GM12878 (cell line): Measurements from ENCODE around the gene BICD1. TPM values are rescaled to one million over a fixed set of nuclear protein-coding genes. Genes with fewer than 3 reads are reported as not detected.

ENCODE experiments used
- ATAC-seq: fragments of 200-7000 bp; cut with Tn5 transposase; 3 replicates; pipeline ENCODE4 v1.9.1; 2020; ENCODE audit warnings: mild to moderate bottlenecking, moderate library complexity
- BruUV-seq: library from RNA; stranded (reverse); fragments of 400-500 nt; replicated peaks from 2 replicates; lab custom pipeline; 2021; lab: Mats Ljungman, UMichigan
- CTCF ChIA-PET: fragments of 300-600 bp; sonication (Branson Sonifier 250); formaldehyde crosslinking; extraction: SDS; loops from one replicate; lab custom pipeline; 2021; ENCODE audit warnings: inconsistent platforms; lab: Yijun Ruan, JAX
- POLR2A ChIA-PET: fragments of 350-600 bp; formaldehyde crosslinking; extraction: SDS; loops from one replicate; lab custom pipeline; 2021; ENCODE audit warnings: inconsistent platforms; lab: Charles Lee
- RAD21 ChIA-PET: fragments of 300-600 bp; sonication (Branson Sonifier 250); formaldehyde crosslinking; loops from one replicate; lab custom pipeline; 2023; ENCODE audit warnings: antibody characterized with exemption; ENCODE audit not compliant: unreplicated experiment; lab: Charles Lee
- SMC1A ChIA-PET: fragments of 300-600 bp; sonication (Branson Sonifier 250); formaldehyde crosslinking; loops from one replicate; lab custom pipeline; 2023; ENCODE audit not compliant: unreplicated experiment, uncharacterized antibody; lab: Charles Lee
- DNase-seq: peaks from one replicate; pipeline ENCODE4 v3.0.0-alpha.2; 2011; ENCODE audit warnings: low read depth, low spot score
- FAIRE-seq: peaks from 3 replicates; lab custom pipeline; 2011; peaks lifted over from hg19 to GRCh38; lab: Jason Lieb, UNC
- H2AFZ ChIP-seq: 2 replicates; pipeline ENCODE4 v1.6.0; 2011; ENCODE audit warnings: low read depth, low read length, control low read depth; ENCODE audit not compliant: control insufficient read depth
- H3K27ac ChIP-seq: 2 replicates; pipeline ENCODE4 v1.5.1; 2011; ENCODE audit warnings: control low read depth; ENCODE audit not compliant: control insufficient read depth, insufficient read depth
- H3K27me3 ChIP-seq, 2 experiments: replicated peaks in 1 of 2; 2 replicates each; pipeline versions ENCODE4 v1.6.0 to v1.6.1; 2011; ENCODE audit warnings: low read length in 1 of 2; ENCODE audit not compliant: control insufficient read depth in 2 of 2, insufficient read depth in 2 of 2
- H3K36me3 ChIP-seq, 2 experiments: 2 replicates each; pipeline ENCODE4 v1.5.1; 2011; ENCODE audit warnings: low read length in 1 of 2; ENCODE audit not compliant: control insufficient read depth in 2 of 2, insufficient read depth in 2 of 2
- H3K4me1 ChIP-seq: 2 replicates; pipeline ENCODE4 v1.6.1; 2011; ENCODE audit warnings: mild to moderate bottlenecking, low read length, moderate library complexity, mixed read lengths; ENCODE audit not compliant: control insufficient read depth, insufficient read depth
- H3K4me2 ChIP-seq: 2 replicates; pipeline ENCODE4 v1.6.0; 2011; ENCODE audit warnings: control low read depth; ENCODE audit not compliant: control insufficient read depth, insufficient read depth
- H3K4me3 ChIP-seq: fragments of 200-600 bp; sonication (generic); 2 replicates; pipeline ENCODE4 v1.5.1; 2016
- H3K79me2 ChIP-seq: 2 replicates; pipeline ENCODE4 v1.6.0; 2011; ENCODE audit warnings: low read length; ENCODE audit not compliant: control insufficient read depth, insufficient read depth
- H3K9ac ChIP-seq: 2 replicates; pipeline ENCODE4 v1.8.0; 2011; ENCODE audit warnings: low read length, control low read depth, mixed read lengths; ENCODE audit not compliant: control insufficient read depth, insufficient read depth
- H3K9me3 ChIP-seq: replicated peaks from 3 replicates; pipeline ENCODE4 v1.5.1; 2011; ENCODE audit warnings: mild to moderate bottlenecking, low read length; ENCODE audit not compliant: control insufficient read depth, insufficient read depth
- H4K20me1 ChIP-seq: 2 replicates; pipeline ENCODE4 v1.6.0; 2011; ENCODE audit not compliant: control insufficient read depth, insufficient read depth
- CBX5 ChIP-seq: sonication (generic); IDR thresholded peaks from 2 replicates; pipeline ENCODE4 v1.6.1; 2016; ENCODE audit warnings: low read depth, moderate library complexity, mild to moderate bottlenecking, inconsistent platforms
- LARP7 ChIP-seq: fragments of 450-650 bp; IDR thresholded peaks from 2 replicates; pipeline ENCODE4 v1.6.1; 2017; ENCODE audit warnings: mild to moderate bottlenecking
- NFIC ChIP-seq: IDR thresholded peaks from 2 replicates; pipeline ENCODE4 v1.6.1; 2012; ENCODE audit warnings: low read depth, mild to moderate bottlenecking, inconsistent platforms, low read length, moderate library complexity
- NR2C2 ChIP-seq: IDR thresholded peaks from 2 replicates; pipeline ENCODE4 v1.6.1; 2011; ENCODE audit warnings: borderline replicate concordance, low read depth; ENCODE audit not compliant: control insufficient read depth, insufficient read length
- NRF1 ChIP-seq: conservative IDR thresholded peaks from 2 replicates; pipeline ENCODE4 v1.6.1; 2011; ENCODE audit warnings: mild to moderate bottlenecking, low read depth, low read length, improper control_type of control experiment
- PAX5 ChIP-seq: IDR thresholded peaks from 2 replicates; pipeline ENCODE4 v1.6.1; 2011; ENCODE audit warnings: low read depth, low read length, borderline replicate concordance
- PML ChIP-seq: IDR thresholded peaks from 2 replicates; pipeline ENCODE4 v1.6.1; 2012; ENCODE audit warnings: low read length, inconsistent platforms
- POLR2A ChIP-seq: IDR thresholded peaks from 2 replicates; pipeline ENCODE4 v1.6.1; 2011; ENCODE audit warnings: low read depth, mild to moderate bottlenecking, low read length
- POU2F2 ChIP-seq: IDR thresholded peaks from 3 replicates; pipeline ENCODE4 v1.6.1; 2011; ENCODE audit warnings: low read depth, mild to moderate bottlenecking, low read length, borderline replicate concordance
- REST ChIP-seq: IDR thresholded peaks from 2 replicates; pipeline ENCODE4 v1.6.1; 2012; ENCODE audit warnings: mild to moderate bottlenecking, low read depth, low read length
- SMC3 ChIP-seq: IDR thresholded peaks from 2 replicates; pipeline ENCODE4 v1.6.1; 2011; ENCODE audit warnings: low read length, improper control_type of control experiment, borderline replicate concordance
- ZBTB40 ChIP-seq: fragments of 450-650 bp; IDR thresholded peaks from 2 replicates; pipeline ENCODE4 v1.6.1; 2016; ENCODE audit warnings: mild to moderate bottlenecking, moderate library complexity, borderline replicate concordance
- ZSCAN29 ChIP-seq: fragments of 450-650 bp; IDR thresholded peaks from 2 replicates; pipeline ENCODE4 v1.6.1; 2017; ENCODE audit warnings: mild to moderate bottlenecking, moderate library complexity
- ZZZ3 ChIP-seq: IDR thresholded peaks from 2 replicates; pipeline ENCODE4 v1.6.1; 2011; ENCODE audit warnings: low read depth; ENCODE audit not compliant: control insufficient read depth, insufficient read length
- WGBS: methylation state at CpG from one replicate; pipeline ENCODE4 v1.1.6; 2016; ENCODE audit warnings: low lambda C conversion rate; ENCODE audit not compliant: insufficient replicate concordance, insufficient coverage; ENCODE audit errors: missing lambda C conversion rate; 5-methylcytosine and 5-hydroxymethylcytosine counted together
- in situ Hi-C: fragments of 300-500 bp; cut with MboI; formaldehyde crosslinking; loops from 9 replicates; pipeline ENCODE4 v1.14.3; 2018; ENCODE audit warnings: mixed read lengths
- intact Hi-C: fragments of 100-400 bp; cut with micrococcal nuclease; formaldehyde crosslinking; loops from one replicate; pipeline ENCODE4 v1.14.2; 2022; ENCODE audit not compliant: unreplicated experiment
- polyA plus RNA-seq, 11 experiments: library from polyadenylated mRNA; depleted of rRNA in 4 of 11; unstranded in 6 of 11; stranded (reverse) in 5 of 11; fragments of >200 nt; fragmentation: Nextera tagmentation in 4 of 11; fragmentation: Illumina TruSeq in 1 of 11; extraction: Ambion mirVana in 4 of 11; extraction: Trizol in 1 of 11; gene quantifications; 1 replicate in 1 of 11; 2 replicates in 10 of 11; pipeline versions ENCODE4 v1.2.1 to v1.2.3, GENCODE V29; 2011 to 2016; ENCODE audit warnings: inconsistent platforms in 2 of 11, missing spikeins in 2 of 11, low read depth in 1 of 11
- total RNA-seq, 4 experiments: library from RNA; depleted of rRNA in 3 of 4; stranded (reverse); fragments of >200 nt in 3 of 4; fragmentation: Illumina TruSeq in 1 of 4; extraction: Trizol in 1 of 4; gene quantifications; 2 replicates each; pipeline versions ENCODE4 v1.2.1 to v1.2.3, GENCODE V29; 2013 to 2021

Gene BICD1
- total and polyA plus RNA-seq, 10 of the 15 experiments (the other 5 are each of a cell fraction or from before 2014, with no cell fraction given), result 4.7 to 32.5 (median 14.4) TPM

GRCh38 chr12:32171211-32171610, 64.6 kb downstream of the BICD1 start (continued):
- TF ChIP-seq ZSCAN29 (no peak), POLR2A (no peak), NFIC (no peak)

- H3K4me2 ChIP-seq, result no peak overlapping the region
- DNase-seq (no peak), ATAC-seq (no peak), FAIRE-seq (no peak)
- POLR2A ChIA-PET, result interaction anchor here (0.5 kb wide), 1 partner anchor 62 kb away, joined by 3 read pairs; no protein-coding TSS in a partner anchor
- intact Hi-C loops (no loop called here), in situ Hi-C loops (no loop called here)
- no peaks in the 10 kb centered on the region for H4K20me1 ChIP-seq
- no peaks in the 10 kb centered on the region for H3K9me3 ChIP-seq
- no TSS peak for BruUV-seq
- H3K27me3 ChIP-seq, result no peaks in the 10 kb centered on the region
- H3K4me1 ChIP-seq, result no peaks in the 10 kb centered on the region
- H3K4me3 ChIP-seq, result no peak overlapping the region
- no peaks in the 10 kb centered on the region for H3K79me2 ChIP-seq
- RAD21 ChIA-PET, result no interaction called here
- H3K36me3 ChIP-seq, result no peaks in the 10 kb centered on the region
- no peak overlapping the region for H3K27ac ChIP-seq
- H3K9ac ChIP-seq, result no peak overlapping the region
- H2AFZ ChIP-seq, result no peak overlapping the region
- SMC1A ChIA-PET, result no interaction called here
- 100% methylated on average over 2 of the region's 2 CpGs for WGBS
- CTCF ChIA-PET, result interaction anchor here (0.6 kb wide), 1 partner anchor 162 kb away, joined by 4 read pairs; no protein-coding TSS in a partner anchor
- TF ChIP-seq ZZZ3, result no peak
- no peak for TF ChIP-seq POU2F2
- no peak for TF ChIP-seq NR2C2
- no peak for TF ChIP-seq NRF1
- no peak for TF ChIP-seq CBX5
- no peak for TF ChIP-seq SMC3
- TF ChIP-seq REST, result no peak
- TF ChIP-seq LARP7, result no peak
- no peak for TF ChIP-seq PAX5
- TF ChIP-seq ZBTB40, result no peak
- no peak for TF ChIP-seq PML
These were observed 70.0 kb downstream of the BICD1 start for GRCh38 chr12:32176606-32177005.
